HepG2 (cell line): ENCODE results near the gene C2orf74. TPM values are rescaled to one million over a fixed set of nuclear protein-coding genes. Genes with fewer than 3 reads are reported as not detected.

Experiments
- DNMT3B ChIP-seq: conservative IDR thresholded peaks from 2 replicates; pipeline ENCODE4 v1.6.1; 2016; ENCODE audit warnings: missing biosample characterization, control low read depth
- GZF1 ChIP-seq: sonication (generic); formaldehyde crosslinking; IDR thresholded peaks from 2 replicates; pipeline ENCODE4 v1.5.1; 2020; ENCODE audit warnings: mild to moderate bottlenecking, missing genetic modification reagents
- HNF1A ChIP-seq, 2 experiments: sonication (generic) in 1 of 2; formaldehyde crosslinking in 1 of 2; IDR thresholded peaks; 2 replicates each; pipeline versions ENCODE4 v1.4.0 to v1.6.1; 2016 to 2020; ENCODE audit warnings: borderline replicate concordance in 1 of 2, low read depth in 1 of 2, mild to moderate bottlenecking in 1 of 2, missing genetic modification reagents in 1 of 2
- PLRG1 ChIP-seq: fragments of 450-650 bp; conservative IDR thresholded peaks from 2 replicates; pipeline ENCODE4 v1.6.1; 2016
- SP4 ChIP-seq: sonication (generic); formaldehyde crosslinking; IDR thresholded peaks from 2 replicates; pipeline ENCODE4 v1.8.1; 2023; ENCODE audit warnings: mild to moderate bottlenecking, missing genetic modification reagents
- TFAP4 ChIP-seq: sonication (generic); IDR thresholded peaks from 2 replicates; pipeline ENCODE4 v1.6.1; 2016; ENCODE audit warnings: low read depth, borderline replicate concordance
- XRCC5 ChIP-seq: fragments of 200-400 bp; formaldehyde crosslinking; optimal IDR thresholded peaks from 2 replicates; pipeline ENCODE3; 2017; ENCODE audit warnings: mild to moderate bottlenecking, low read length
- polyA plus RNA-seq, 8 experiments: library from polyadenylated mRNA; depleted of rRNA in 3 of 8; stranded (reverse) in 7 of 8; unstranded in 1 of 8; fragments of >200 nt; fragmentation: Illumina TruSeq in 4 of 8; extraction: Trizol in 4 of 8; gene quantifications; 2 replicates each; pipeline versions ENCODE4 v1.2.1 to v1.2.3, GENCODE V29; 2011 to 2016; ENCODE audit warnings: low read depth in 4 of 8, missing spikeins in 1 of 8, mixed read lengths in 1 of 8; ENCODE audit not compliant: insufficient read depth in 1 of 8
- total RNA-seq, 5 experiments: library from RNA; depleted of rRNA; stranded (reverse); fragments of >200 nt; fragmentation: Illumina TruSeq; extraction: Trizol; gene quantifications; 2 replicates each; pipeline ENCODE4 v1.2.3, GENCODE V29; 2016; ENCODE audit warnings: low read depth in 1 of 5
- TF ChIP-seq, protein P1 (sequence below): sonication (generic); formaldehyde crosslinking; IDR thresholded peaks from 2 replicates; pipeline ENCODE4 v1.4.0; 2020; ENCODE audit warnings: missing genetic modification reagents, borderline replicate concordance
- TF ChIP-seq, protein P2 (sequence below): sonication (generic); formaldehyde crosslinking; IDR thresholded peaks from 2 replicates; pipeline ENCODE4 v1.5.1; 2020; ENCODE audit warnings: missing genetic modification reagents, mild to moderate bottlenecking, borderline replicate concordance
- TF ChIP-seq, protein P3 (sequence below): sonication (generic); formaldehyde crosslinking; IDR thresholded peaks from 2 replicates; pipeline ENCODE4 v1.4.0; 2020; ENCODE audit warnings: mild to moderate bottlenecking, missing genetic modification reagents, borderline replicate concordance
- TF ChIP-seq, protein P4 (sequence below): sonication (generic); formaldehyde crosslinking; IDR thresholded peaks from 2 replicates; pipeline ENCODE4 v1.4.0; 2020; ENCODE audit warnings: missing genetic modification reagents, mild to moderate bottlenecking, borderline replicate concordance

Gene C2orf74
- total and polyA plus RNA-seq, 2 of the 13 experiments (the other 11 are each of a cell fraction or from before 2014, with no cell fraction given) = 10.6 to 13.8 TPM

DNA sequence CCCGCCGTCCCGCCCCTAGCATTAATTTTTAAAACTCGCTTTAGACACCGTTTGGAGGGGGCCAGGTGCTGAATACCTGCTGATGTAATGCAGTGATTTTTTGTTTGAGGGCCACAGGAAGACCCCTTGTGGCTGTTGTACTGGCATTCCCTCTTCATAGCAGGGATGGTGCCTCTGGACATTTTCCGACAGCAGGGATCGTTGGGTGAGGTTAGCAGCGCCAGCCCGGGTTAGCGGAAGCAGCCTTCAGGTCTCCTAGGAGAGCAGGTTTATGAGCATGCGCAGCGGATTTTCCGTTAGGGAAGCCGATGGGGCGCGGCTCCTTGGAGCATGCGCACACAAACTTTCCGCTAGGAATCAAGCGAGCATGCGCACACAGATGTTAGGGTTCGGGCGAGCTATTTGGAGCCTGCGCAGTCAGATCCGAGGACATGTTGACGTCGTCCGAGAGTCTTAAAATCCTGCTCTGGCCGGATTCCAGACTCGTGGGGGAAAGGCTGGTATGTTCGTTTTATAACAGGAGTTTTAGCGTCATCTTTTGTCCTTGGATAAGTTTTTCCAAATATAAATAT lies 17.2 kb upstream of the C2orf74 start (continued):
- TF ChIP-seq HNF1A (IDR thresholded peaks at IDR 0.05; ENCODE audit: low read depth) = no peak
- TF ChIP-seq HNF1A (CRISPR knock-in tag; IDR thresholded peaks at IDR 0.05; ENCODE audit: borderline replicate concordance) = no peak
- TF ChIP-seq, protein P1, sequence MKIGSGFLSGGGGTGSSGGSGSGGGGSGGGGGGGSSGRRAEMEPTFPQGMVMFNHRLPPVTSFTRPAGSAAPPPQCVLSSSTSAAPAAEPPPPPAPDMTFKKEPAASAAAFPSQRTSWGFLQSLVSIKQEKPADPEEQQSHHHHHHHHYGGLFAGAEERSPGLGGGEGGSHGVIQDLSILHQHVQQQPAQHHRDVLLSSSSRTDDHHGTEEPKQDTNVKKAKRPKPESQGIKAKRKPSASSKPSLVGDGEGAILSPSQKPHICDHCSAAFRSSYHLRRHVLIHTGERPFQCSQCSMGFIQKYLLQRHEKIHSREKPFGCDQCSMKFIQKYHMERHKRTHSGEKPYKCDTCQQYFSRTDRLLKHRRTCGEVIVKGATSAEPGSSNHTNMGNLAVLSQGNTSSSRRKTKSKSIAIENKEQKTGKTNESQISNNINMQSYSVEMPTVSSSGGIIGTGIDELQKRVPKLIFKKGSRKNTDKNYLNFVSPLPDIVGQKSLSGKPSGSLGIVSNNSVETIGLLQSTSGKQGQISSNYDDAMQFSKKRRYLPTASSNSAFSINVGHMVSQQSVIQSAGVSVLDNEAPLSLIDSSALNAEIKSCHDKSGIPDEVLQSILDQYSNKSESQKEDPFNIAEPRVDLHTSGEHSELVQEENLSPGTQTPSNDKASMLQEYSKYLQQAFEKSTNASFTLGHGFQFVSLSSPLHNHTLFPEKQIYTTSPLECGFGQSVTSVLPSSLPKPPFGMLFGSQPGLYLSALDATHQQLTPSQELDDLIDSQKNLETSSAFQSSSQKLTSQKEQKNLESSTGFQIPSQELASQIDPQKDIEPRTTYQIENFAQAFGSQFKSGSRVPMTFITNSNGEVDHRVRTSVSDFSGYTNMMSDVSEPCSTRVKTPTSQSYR (CRISPR knock-in tag) = no peak
- no peak for TF ChIP-seq TFAP4
- peak; percentile 96 for TF ChIP-seq DNMT3B (CRISPR knock-in tag)
- no peak for TF ChIP-seq PLRG1
- 0 out of 2 replicates have a peak, but pooled peaks have one; percentile 55 for TF ChIP-seq GZF1 (CRISPR knock-in tag)
- TF ChIP-seq, protein P2, sequence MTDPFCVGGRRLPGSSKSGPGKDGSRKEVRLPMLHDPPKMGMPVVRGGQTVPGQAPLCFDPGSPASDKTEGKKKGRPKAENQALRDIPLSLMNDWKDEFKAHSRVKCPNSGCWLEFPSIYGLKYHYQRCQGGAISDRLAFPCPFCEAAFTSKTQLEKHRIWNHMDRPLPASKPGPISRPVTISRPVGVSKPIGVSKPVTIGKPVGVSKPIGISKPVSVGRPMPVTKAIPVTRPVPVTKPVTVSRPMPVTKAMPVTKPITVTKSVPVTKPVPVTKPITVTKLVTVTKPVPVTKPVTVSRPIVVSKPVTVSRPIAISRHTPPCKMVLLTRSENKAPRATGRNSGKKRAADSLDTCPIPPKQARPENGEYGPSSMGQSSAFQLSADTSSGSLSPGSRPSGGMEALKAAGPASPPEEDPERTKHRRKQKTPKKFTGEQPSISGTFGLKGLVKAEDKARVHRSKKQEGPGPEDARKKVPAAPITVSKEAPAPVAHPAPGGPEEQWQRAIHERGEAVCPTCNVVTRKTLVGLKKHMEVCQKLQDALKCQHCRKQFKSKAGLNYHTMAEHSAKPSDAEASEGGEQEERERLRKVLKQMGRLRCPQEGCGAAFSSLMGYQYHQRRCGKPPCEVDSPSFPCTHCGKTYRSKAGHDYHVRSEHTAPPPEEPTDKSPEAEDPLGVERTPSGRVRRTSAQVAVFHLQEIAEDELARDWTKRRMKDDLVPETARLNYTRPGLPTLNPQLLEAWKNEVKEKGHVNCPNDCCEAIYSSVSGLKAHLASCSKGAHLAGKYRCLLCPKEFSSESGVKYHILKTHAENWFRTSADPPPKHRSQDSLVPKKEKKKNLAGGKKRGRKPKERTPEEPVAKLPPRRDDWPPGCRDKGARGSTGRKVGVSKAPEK (CRISPR knock-in tag) = no peak
- TF ChIP-seq, protein P3, sequence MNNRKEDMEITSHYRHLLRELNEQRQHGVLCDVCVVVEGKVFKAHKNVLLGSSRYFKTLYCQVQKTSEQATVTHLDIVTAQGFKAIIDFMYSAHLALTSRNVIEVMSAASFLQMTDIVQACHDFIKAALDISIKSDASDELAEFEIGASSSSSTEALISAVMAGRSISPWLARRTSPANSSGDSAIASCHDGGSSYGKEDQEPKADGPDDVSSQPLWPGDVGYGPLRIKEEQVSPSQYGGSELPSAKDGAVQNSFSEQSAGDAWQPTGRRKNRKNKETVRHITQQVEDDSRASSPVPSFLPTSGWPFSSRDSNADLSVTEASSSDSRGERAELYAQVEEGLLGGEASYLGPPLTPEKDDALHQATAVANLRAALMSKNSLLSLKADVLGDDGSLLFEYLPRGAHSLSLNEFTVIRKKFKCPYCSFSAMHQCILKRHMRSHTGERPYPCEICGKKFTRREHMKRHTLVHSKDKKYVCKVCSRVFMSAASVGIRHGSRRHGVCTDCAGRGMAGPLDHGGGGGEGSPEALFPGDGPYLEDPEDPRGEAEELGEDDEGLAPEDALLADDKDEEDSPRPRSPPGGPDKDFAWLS (CRISPR knock-in tag) = no peak
- TF ChIP-seq, protein P4, sequence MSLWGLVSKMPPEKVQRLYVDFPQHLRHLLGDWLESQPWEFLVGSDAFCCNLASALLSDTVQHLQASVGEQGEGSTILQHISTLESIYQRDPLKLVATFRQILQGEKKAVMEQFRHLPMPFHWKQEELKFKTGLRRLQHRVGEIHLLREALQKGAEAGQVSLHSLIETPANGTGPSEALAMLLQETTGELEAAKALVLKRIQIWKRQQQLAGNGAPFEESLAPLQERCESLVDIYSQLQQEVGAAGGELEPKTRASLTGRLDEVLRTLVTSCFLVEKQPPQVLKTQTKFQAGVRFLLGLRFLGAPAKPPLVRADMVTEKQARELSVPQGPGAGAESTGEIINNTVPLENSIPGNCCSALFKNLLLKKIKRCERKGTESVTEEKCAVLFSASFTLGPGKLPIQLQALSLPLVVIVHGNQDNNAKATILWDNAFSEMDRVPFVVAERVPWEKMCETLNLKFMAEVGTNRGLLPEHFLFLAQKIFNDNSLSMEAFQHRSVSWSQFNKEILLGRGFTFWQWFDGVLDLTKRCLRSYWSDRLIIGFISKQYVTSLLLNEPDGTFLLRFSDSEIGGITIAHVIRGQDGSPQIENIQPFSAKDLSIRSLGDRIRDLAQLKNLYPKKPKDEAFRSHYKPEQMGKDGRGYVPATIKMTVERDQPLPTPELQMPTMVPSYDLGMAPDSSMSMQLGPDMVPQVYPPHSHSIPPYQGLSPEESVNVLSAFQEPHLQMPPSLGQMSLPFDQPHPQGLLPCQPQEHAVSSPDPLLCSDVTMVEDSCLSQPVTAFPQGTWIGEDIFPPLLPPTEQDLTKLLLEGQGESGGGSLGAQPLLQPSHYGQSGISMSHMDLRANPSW (CRISPR knock-in tag) = no peak
- TF ChIP-seq XRCC5 = peak; percentile 60
- TF ChIP-seq SP4 (CRISPR knock-in tag) = no peak
